GM19455 (cell line): Measurements from ENCODE around the gene CNOT10.
"Not testable (repeated sequence)": the region's sequence is repeated elsewhere in the genome, so short reads cannot be mapped to it uniquely, and the experiment has no call there.

Experiments used
- ATAC-seq: cut with Tn5 transposase; IDR thresholded peaks from one replicate; pipeline ENCODE4 v1.9.1; 2021; ENCODE audit not compliant: unreplicated experiment

The CNOT10 gene

GRCh38 chr3:32751377-32751776 lies 66.4 kb downstream of the CNOT10 start:
- ATAC-seq: no peak

GRCh38 chr3:32755761-32756160 lies 70.8 kb downstream of the CNOT10 start:
- no peak for ATAC-seq

GRCh38 chr3:32757618-32758374 lies 72.8 kb downstream of the CNOT10 start:
- no peak for ATAC-seq

DNA sequence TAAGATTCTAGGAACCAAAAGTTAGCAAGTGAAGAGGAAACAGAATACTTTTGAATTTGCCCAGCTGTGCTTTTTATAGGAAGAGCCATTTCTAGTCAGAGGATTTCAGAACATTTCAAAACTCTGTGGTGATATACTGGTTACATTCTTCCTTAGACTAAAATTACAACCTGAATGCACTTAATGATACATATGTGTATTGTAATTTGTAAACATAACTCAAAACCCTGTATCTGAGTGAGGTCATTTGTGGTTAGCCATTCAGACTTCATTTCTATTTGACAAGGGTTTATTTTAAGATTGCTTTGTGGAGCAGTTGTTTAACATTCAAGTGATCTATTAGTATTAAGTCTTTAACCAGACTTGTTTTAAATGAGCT lies 73.4 kb downstream of the CNOT10 start:
- ATAC-seq: no peak

DNA sequence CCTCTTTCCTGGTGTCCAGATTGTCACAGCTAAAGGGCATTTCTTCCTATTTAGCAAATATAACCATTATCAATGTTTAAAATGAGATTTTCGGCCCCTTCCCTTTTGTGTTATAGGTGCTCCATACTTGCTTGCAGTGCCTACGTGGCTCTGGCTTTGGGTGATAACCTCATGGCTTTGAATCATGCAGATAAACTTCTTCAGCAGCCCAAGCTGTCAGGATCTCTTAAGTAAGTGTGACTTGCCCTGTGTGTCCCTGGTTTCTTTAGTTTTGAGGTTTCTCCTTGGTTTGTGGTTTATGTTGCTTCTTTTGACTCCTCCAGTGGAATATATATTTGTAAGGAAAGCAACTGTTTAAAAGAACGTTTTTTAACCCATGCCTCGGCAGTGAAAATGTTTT lies 74.4 kb downstream of the CNOT10 start:
- no peak for ATAC-seq

- no peak for ATAC-seq
These were observed 79.5 kb downstream of the CNOT10 start for GRCh38 chr3:32764481-32764880.

DNA sequence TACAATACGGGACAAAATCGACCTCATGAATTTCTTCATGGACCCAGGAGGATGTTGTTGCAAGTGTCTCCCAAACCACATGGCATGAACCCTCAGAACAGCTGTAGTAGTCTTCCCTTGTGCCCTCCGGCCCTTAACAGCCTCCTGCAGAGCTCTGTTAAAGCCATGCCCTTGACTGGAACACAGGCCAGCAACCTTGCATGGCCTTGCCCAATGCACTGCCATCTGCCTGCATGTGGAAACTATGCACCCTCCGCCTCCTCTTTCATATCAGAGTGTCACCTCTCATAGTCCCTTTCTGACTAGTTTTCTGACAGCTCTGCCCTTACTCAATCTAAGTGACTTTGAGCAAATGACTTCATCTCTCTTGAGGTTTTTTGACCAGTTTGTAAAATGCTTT lies 93.4 kb downstream of the CNOT10 start:
- no peak for ATAC-seq

- ATAC-seq: no peak
These were observed 95.2 kb downstream of the CNOT10 start for GRCh38 chr3:32780071-32780734.

GRCh38 chr3:32780735-32781210 lies 95.8 kb downstream of the CNOT10 start:
- ATAC-seq: peak; percentile 41

GRCh38 chr3:32781211-32781968 lies 96.4 kb downstream of the CNOT10 start:
- peak; percentile 92 for ATAC-seq

DNA sequence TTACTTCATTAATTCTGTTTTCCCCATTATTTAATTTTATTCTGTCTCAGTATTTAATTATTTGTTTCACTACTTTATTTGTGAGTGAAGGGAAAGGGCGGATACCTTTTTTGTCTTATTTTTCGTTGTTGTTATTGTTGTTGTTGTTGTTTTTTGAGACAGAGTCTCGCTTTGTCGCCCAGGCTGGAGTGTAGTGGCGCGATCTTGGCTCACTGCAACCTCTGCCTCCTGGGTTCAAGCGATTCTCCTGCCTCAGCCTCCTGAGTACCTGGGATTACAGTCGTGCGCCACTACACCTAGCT lies 96.9 kb downstream of the CNOT10 start:
- not testable (repeated sequence) for ATAC-seq

GRCh38 chr3:32782407-32782806 lies 97.4 kb downstream of the CNOT10 start:
- no peak for ATAC-seq

- no peak for ATAC-seq
These were observed 106.8 kb downstream of the CNOT10 start for GRCh38 chr3:32791833-32792232.

- no peak for ATAC-seq
These were observed 109.7 kb downstream of the CNOT10 start for GRCh38 chr3:32794487-32795308.

DNA sequence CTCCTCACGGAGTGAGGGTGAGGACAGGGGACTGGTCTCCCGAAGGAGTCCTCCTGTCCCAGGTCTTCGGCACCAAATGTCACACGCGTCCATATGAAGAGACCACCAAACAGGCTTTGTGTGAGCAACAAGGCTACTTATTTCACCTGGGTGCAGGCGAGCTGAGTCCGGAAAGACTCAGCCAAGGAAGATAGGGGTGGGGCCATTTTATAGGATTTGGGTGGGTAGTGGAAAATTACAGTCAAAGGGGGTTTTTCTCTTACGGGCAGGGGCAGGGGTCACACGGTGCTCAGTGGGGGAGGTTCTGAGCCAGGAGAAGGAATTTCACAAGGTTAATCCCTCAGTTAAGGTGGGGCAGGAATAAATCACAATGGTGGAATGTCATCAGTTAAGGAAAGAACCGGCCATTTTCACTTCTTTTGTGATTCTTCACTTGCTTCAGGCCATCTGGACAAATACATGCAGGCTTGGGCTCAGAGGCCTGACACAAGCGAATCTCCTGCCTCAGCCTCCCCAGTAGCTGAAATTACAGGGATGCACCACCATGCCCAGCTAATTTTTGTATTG lies 111.5 kb downstream of the CNOT10 start:
- not testable (repeated sequence) for ATAC-seq

DNA sequence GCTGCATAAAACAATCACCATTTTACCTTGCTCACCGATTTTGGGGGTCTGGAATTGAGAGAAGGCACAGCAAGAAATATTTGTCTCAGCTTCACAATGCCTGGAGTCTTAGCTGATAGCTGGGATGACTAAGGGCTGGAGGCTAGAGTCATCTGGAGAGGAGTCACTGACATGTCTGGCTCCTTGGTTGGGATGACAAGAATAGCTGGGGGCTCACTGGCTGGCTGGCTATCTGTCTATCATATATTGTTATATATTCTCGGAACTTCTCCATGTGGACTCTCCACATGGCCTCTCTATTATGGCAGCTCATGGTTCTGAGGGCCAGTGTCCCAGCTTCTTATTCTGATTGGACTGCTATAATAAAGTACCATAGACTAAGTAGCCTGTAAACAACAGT lies 112.8 kb downstream of the CNOT10 start:
- ATAC-seq: no peak

DNA sequence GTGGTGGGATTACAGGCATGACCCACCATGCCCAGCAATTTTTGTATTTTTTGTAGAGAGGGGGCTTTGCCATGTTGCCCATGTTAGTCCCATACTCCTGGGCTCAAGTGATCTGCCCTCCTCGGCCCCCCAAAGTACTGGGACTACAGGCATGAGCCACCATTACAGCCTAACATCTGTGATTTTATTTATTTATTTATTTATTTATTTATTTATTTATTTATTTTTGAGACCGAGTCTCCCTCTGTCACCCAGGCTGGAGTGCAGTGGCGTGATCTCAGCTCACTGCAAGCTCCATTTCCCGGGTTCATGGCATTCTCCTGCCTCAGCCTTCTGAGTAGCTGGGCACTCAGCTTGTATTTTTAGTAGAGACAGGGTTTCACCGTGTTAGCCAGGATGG lies 116.5 kb downstream of the CNOT10 start:
- ATAC-seq: not testable (repeated sequence)

GRCh38 chr3:32813180-32813579 lies 128.2 kb downstream of the CNOT10 start:
- no peak for ATAC-seq

- ATAC-seq: no peak
These were observed 129.4 kb downstream of the CNOT10 start for GRCh38 chr3:32814361-32814760.

GRCh38 chr3:32815841-32816438 lies 131.0 kb downstream of the CNOT10 start:
- no peak for ATAC-seq
